Measurements from ENCODE around the gene PRPF19.

The PRPF19 gene

GRCh38 chr11:60942970-60943565 is 36.7 kb upstream of the PRPF19 start:
- Histone ChIP-seq H3K9ac (ENCODE audit: insufficient read length, low read depth) (no peak overlapping the region), H3K27me3 (ENCODE audit: insufficient read depth, insufficient read length) (no peaks in the 10 kb centered on the region), H3K4me3 (ENCODE audit: insufficient read length, low read depth) (no peak overlapping the region), H3K4me1 (ENCODE audit: insufficient read depth, insufficient read length) (peaks cover 4% of the 10 kb centered on the region), H3K9me3 (ENCODE audit: insufficient read depth, low read length) (no peaks in the 10 kb centered on the region), H3K36me3 (ENCODE audit: insufficient read depth, insufficient read length, low read length) (peaks cover 9% of the 10 kb centered on the region)
- DNase-seq (ENCODE audit: low read depth, low spot score): no peak
- TF ChIP-seq SUZ12 (IDR thresholded peaks at IDR 0.05; ENCODE audit: extremely low read depth, insufficient read depth, insufficient read length): no peak
- no peak for TF ChIP-seq YY1 (IDR thresholded peaks at IDR 0.05; ENCODE audit: insufficient read depth, insufficient read length)
- TF ChIP-seq ZNF274 (IDR thresholded peaks at IDR 0.05; ENCODE audit: low read depth, low read length): no peak

- Histone ChIP-seq H3K9me3 (ENCODE audit: insufficient read depth, low read length) (no peaks in the 10 kb centered on the region), H3K36me3 (ENCODE audit: insufficient read depth, insufficient read length, low read length) (peaks cover 18% of the 10 kb centered on the region), H3K4me1 (ENCODE audit: insufficient read depth, insufficient read length) (peaks cover 4% of the 10 kb centered on the region), H3K9ac (ENCODE audit: insufficient read length, low read depth) (no peak overlapping the region), H3K4me3 (ENCODE audit: insufficient read length, low read depth) (no peak overlapping the region), H3K27me3 (ENCODE audit: insufficient read depth, insufficient read length) (no peaks in the 10 kb centered on the region)
- TF ChIP-seq ZNF274 (IDR thresholded peaks at IDR 0.05; ENCODE audit: low read depth, low read length): no peak
- no peak for TF ChIP-seq YY1 (IDR thresholded peaks at IDR 0.05; ENCODE audit: insufficient read depth, insufficient read length)
- TF ChIP-seq SUZ12 (IDR thresholded peaks at IDR 0.05; ENCODE audit: extremely low read depth, insufficient read depth, insufficient read length): no peak
- no peak for DNase-seq (ENCODE audit: low read depth, low spot score)
Observed at GRCh38 chr11:60942219-60942618, 35.8 kb upstream of the PRPF19 start.

GRCh38 chr11:60941371-60942119 is 35.2 kb upstream of the PRPF19 start:
- no peak for DNase-seq (ENCODE audit: low read depth, low spot score)

GRCh38 chr11:60939855-60940254 is 33.5 kb upstream of the PRPF19 start:
- no peak overlapping the region for H3K9ac ChIP-seq (ENCODE audit: insufficient read length, low read depth)
- H3K4me3 ChIP-seq (ENCODE audit: insufficient read length, low read depth): no peak overlapping the region
- no peak for DNase-seq (ENCODE audit: low read depth, low spot score)
- no peaks in the 10 kb centered on the region for H3K27me3 ChIP-seq (ENCODE audit: insufficient read depth, insufficient read length)
- no peaks in the 10 kb centered on the region for H3K4me1 ChIP-seq (ENCODE audit: insufficient read depth, insufficient read length)
- H3K36me3 ChIP-seq (ENCODE audit: insufficient read depth, insufficient read length, low read length): peaks cover 42% of the 10 kb centered on the region
- no peaks in the 10 kb centered on the region for H3K9me3 ChIP-seq (ENCODE audit: insufficient read depth, low read length)
- TF ChIP-seq YY1 (IDR thresholded peaks at IDR 0.05; ENCODE audit: insufficient read depth, insufficient read length) (no peak), SUZ12 (IDR thresholded peaks at IDR 0.05; ENCODE audit: extremely low read depth, insufficient read depth, insufficient read length) (no peak), ZNF274 (IDR thresholded peaks at IDR 0.05; ENCODE audit: low read depth, low read length) (no peak)

More at GRCh38 chr11:60941371-60942119, 35.2 kb upstream of the PRPF19 start:
- TF ChIP-seq SUZ12 (IDR thresholded peaks at IDR 0.05; ENCODE audit: extremely low read depth, insufficient read depth, insufficient read length) (no peak), YY1 (IDR thresholded peaks at IDR 0.05; ENCODE audit: insufficient read depth, insufficient read length) (no peak), ZNF274 (IDR thresholded peaks at IDR 0.05; ENCODE audit: low read depth, low read length) (no peak)
- H3K4me1 ChIP-seq (ENCODE audit: insufficient read depth, insufficient read length): peaks cover 3% of the 10 kb centered on the region
- H3K9ac ChIP-seq (ENCODE audit: insufficient read length, low read depth): no peak overlapping the region
- H3K9me3 ChIP-seq (ENCODE audit: insufficient read depth, low read length): no peaks in the 10 kb centered on the region
- no peak overlapping the region for H3K4me3 ChIP-seq (ENCODE audit: insufficient read length, low read depth)
- H3K27me3 ChIP-seq (ENCODE audit: insufficient read depth, insufficient read length): no peaks in the 10 kb centered on the region
- H3K36me3 ChIP-seq (ENCODE audit: insufficient read depth, insufficient read length, low read length): peaks cover 25% of the 10 kb centered on the region

GRCh38 chr11:60939301-60939700 is 32.9 kb upstream of the PRPF19 start:
- Histone ChIP-seq H3K36me3 (ENCODE audit: insufficient read depth, insufficient read length, low read length) (peaks cover 47% of the 10 kb centered on the region), H3K27me3 (ENCODE audit: insufficient read depth, insufficient read length) (no peaks in the 10 kb centered on the region), H3K9ac (ENCODE audit: insufficient read length, low read depth) (peak overlapping the region; percentile 8), H3K4me3 (ENCODE audit: insufficient read length, low read depth) (no peak overlapping the region), H3K9me3 (ENCODE audit: insufficient read depth, low read length) (no peaks in the 10 kb centered on the region), H3K4me1 (ENCODE audit: insufficient read depth, insufficient read length) (no peaks in the 10 kb centered on the region)
- TF ChIP-seq SUZ12 (IDR thresholded peaks at IDR 0.05; ENCODE audit: extremely low read depth, insufficient read depth, insufficient read length) (no peak), ZNF274 (IDR thresholded peaks at IDR 0.05; ENCODE audit: low read depth, low read length) (no peak), YY1 (IDR thresholded peaks at IDR 0.05; ENCODE audit: insufficient read depth, insufficient read length) (no peak)
- no peak for DNase-seq (ENCODE audit: low read depth, low spot score)

GRCh38 chr11:60938500-60938899 is 32.1 kb upstream of the PRPF19 start:
- H3K4me3 ChIP-seq (ENCODE audit: insufficient read length, low read depth): no peak overlapping the region
- H3K36me3 ChIP-seq (ENCODE audit: insufficient read depth, insufficient read length, low read length): peaks cover 55% of the 10 kb centered on the region
- no peak for DNase-seq (ENCODE audit: low read depth, low spot score)
- no peak for TF ChIP-seq ZNF274 (IDR thresholded peaks at IDR 0.05; ENCODE audit: low read depth, low read length)
- TF ChIP-seq SUZ12 (IDR thresholded peaks at IDR 0.05; ENCODE audit: extremely low read depth, insufficient read depth, insufficient read length): no peak
- TF ChIP-seq YY1 (IDR thresholded peaks at IDR 0.05; ENCODE audit: insufficient read depth, insufficient read length): no peak
- no peaks in the 10 kb centered on the region for H3K9me3 ChIP-seq (ENCODE audit: insufficient read depth, low read length)
- peaks cover 6% of the 10 kb centered on the region for H3K4me1 ChIP-seq (ENCODE audit: insufficient read depth, insufficient read length)
- H3K27me3 ChIP-seq (ENCODE audit: insufficient read depth, insufficient read length): no peaks in the 10 kb centered on the region
- no peak overlapping the region for H3K9ac ChIP-seq (ENCODE audit: insufficient read length, low read depth)

- H3K4me1 ChIP-seq (ENCODE audit: insufficient read depth, insufficient read length): peaks cover 9% of the 10 kb centered on the region
- H3K27me3 ChIP-seq (ENCODE audit: insufficient read depth, insufficient read length): no peaks in the 10 kb centered on the region
- no peak overlapping the region for H3K9ac ChIP-seq (ENCODE audit: insufficient read length, low read depth)
- no peak for TF ChIP-seq ZNF274 (IDR thresholded peaks at IDR 0.05; ENCODE audit: low read depth, low read length)
- no peak for TF ChIP-seq SUZ12 (IDR thresholded peaks at IDR 0.05; ENCODE audit: extremely low read depth, insufficient read depth, insufficient read length)
- no peak for TF ChIP-seq YY1 (IDR thresholded peaks at IDR 0.05; ENCODE audit: insufficient read depth, insufficient read length)
- peaks cover 59% of the 10 kb centered on the region for H3K36me3 ChIP-seq (ENCODE audit: insufficient read depth, insufficient read length, low read length)
- H3K4me3 ChIP-seq (ENCODE audit: insufficient read length, low read depth): no peak overlapping the region
- no peak for DNase-seq (ENCODE audit: low read depth, low spot score)
- H3K9me3 ChIP-seq (ENCODE audit: insufficient read depth, low read length): no peaks in the 10 kb centered on the region
Observed at GRCh38 chr11:60937811-60938210, 31.4 kb upstream of the PRPF19 start.

Data from NT2/D1 (cell line).